Measurements from ENCODE around the gene BPIFB4. TPM values are rescaled to one million over a fixed set of nuclear protein-coding genes. Genes with fewer than 3 reads are reported as not detected.
"Not testable (repeated sequence)": the region's sequence is repeated elsewhere in the genome, so short reads cannot be mapped to it uniquely, and the experiment has no call there.

BPIFB4 gene
- not detected for polyA plus RNA-seq (ENCODE audit: insufficient read length in 4 of 4)

- no peak for DNase-seq (ENCODE audit: low read depth in 4 of 4, low spot score in 2 of 4)
Measured at GRCh38 chr20:33079259-33079658, at the start of gene BPIFB4. Gene BPIFB4 (plus strand): TSS chr20:33079643. CDS start chr20:33081527, 1,884 bp downstream.

GRCh38 chr20:33030076-33030475 lies 49.4 kb upstream of the BPIFB4 start:
- DNase-seq (ENCODE audit: low read depth in 4 of 4, low spot score in 2 of 4) = no peak

GRCh38 chr20:33030569-33030968 lies 48.9 kb upstream of the BPIFB4 start:
- DNase-seq (ENCODE audit: low read depth in 4 of 4, low spot score in 2 of 4) = no peak

- DNase-seq (ENCODE audit: low read depth in 4 of 4, low spot score in 2 of 4) = no peak
Measured at GRCh38 chr20:33031531-33031930, 47.9 kb upstream of the BPIFB4 start, which contains the start of gene BPIFB6. Gene BPIFB6 (plus strand): TSS chr20:33031648. CDS start chr20:33031648, 0 bp downstream.

- DNase-seq (ENCODE audit: low read depth in 4 of 4, low spot score in 2 of 4) = no peak
Measured at GRCh38 chr20:33032555-33032954, 46.9 kb upstream of the BPIFB4 start.

- DNase-seq (ENCODE audit: low read depth in 4 of 4, low spot score in 2 of 4) = no peak
Measured at GRCh38 chr20:33033381-33033780, 46.1 kb upstream of the BPIFB4 start.

- DNase-seq (ENCODE audit: low read depth in 4 of 4, low spot score in 2 of 4) = no peak
Measured at GRCh38 chr20:33034115-33034514, 45.3 kb upstream of the BPIFB4 start.

GRCh38 chr20:33034901-33035492 lies 44.4 kb upstream of the BPIFB4 start:
- no peak for DNase-seq (ENCODE audit: low read depth in 4 of 4, low spot score in 2 of 4)

- no peak for DNase-seq (ENCODE audit: low read depth in 4 of 4, low spot score in 2 of 4)
Measured at GRCh38 chr20:33037456-33037855, 42.0 kb upstream of the BPIFB4 start.

- DNase-seq (ENCODE audit: low read depth in 4 of 4, low spot score in 2 of 4) = no peak
Measured at GRCh38 chr20:33038243-33038642, 41.2 kb upstream of the BPIFB4 start.

GRCh38 chr20:33042430-33042829 lies 37.0 kb upstream of the BPIFB4 start:
- DNase-seq (ENCODE audit: low read depth in 4 of 4, low spot score in 2 of 4) = no peak

- no peak for DNase-seq (ENCODE audit: low read depth in 4 of 4, low spot score in 2 of 4)
Measured at GRCh38 chr20:33042983-33043730, 36.3 kb upstream of the BPIFB4 start.

GRCh38 chr20:33043731-33044181 lies 35.7 kb upstream of the BPIFB4 start:
- DNase-seq (ENCODE audit: low read depth in 4 of 4, low spot score in 2 of 4) = no peak

GRCh38 chr20:33045129-33045721 lies 34.2 kb upstream of the BPIFB4 start:
- not testable (repeated sequence) for DNase-seq (ENCODE audit: low read depth in 4 of 4, low spot score in 2 of 4)

- no peak for DNase-seq (ENCODE audit: low read depth in 4 of 4, low spot score in 2 of 4)
Measured at GRCh38 chr20:33046412-33046811, 33.0 kb upstream of the BPIFB4 start.

- no peak for DNase-seq (ENCODE audit: low read depth in 4 of 4, low spot score in 2 of 4)
Measured at GRCh38 chr20:33051333-33051732, 28.1 kb upstream of the BPIFB4 start.

GRCh38 chr20:33053291-33054106 lies 25.9 kb upstream of the BPIFB4 start, which contains the start of gene BPIFB3:
Gene BPIFB3 (plus strand): TSS chr20:33053903. CDS start chr20:33055436, 1,533 bp downstream.
- DNase-seq (ENCODE audit: low read depth in 4 of 4, low spot score in 2 of 4) = no peak

GRCh38 chr20:33054381-33054780 lies 25.1 kb upstream of the BPIFB4 start:
- no peak for DNase-seq (ENCODE audit: low read depth in 4 of 4, low spot score in 2 of 4)

- DNase-seq (ENCODE audit: low read depth in 4 of 4, low spot score in 2 of 4) = no peak
Measured at GRCh38 chr20:33054791-33055190, 24.7 kb upstream of the BPIFB4 start.

GRCh38 chr20:33059136-33059535 lies 20.3 kb upstream of the BPIFB4 start:
- DNase-seq (ENCODE audit: low read depth in 4 of 4, low spot score in 2 of 4) = no peak
